Ishikawa (cell line): Measurements from ENCODE around the gene TIAM2.

ENCODE experiments used
- CEBPB ChIP-seq: IDR thresholded peaks from 2 replicates; pipeline ENCODE4 v1.6.1; 2012
- CREB1 ChIP-seq: IDR thresholded peaks from 2 replicates; pipeline ENCODE4 v1.6.1; 2012; ENCODE audit warnings: low read depth
- EGR1 ChIP-seq: IDR thresholded peaks from 2 replicates; pipeline ENCODE4 v1.6.1; 2012
- EP300 ChIP-seq: IDR thresholded peaks from 2 replicates; pipeline ENCODE4 v1.6.1; 2012; ENCODE audit warnings: borderline replicate concordance
- FOXM1 ChIP-seq: IDR thresholded peaks from 2 replicates; pipeline ENCODE4 v1.6.1; 2012; ENCODE audit warnings: low read depth, borderline replicate concordance
- NFIC ChIP-seq: IDR thresholded peaks from 2 replicates; pipeline ENCODE4 v1.6.1; 2012
- RAD21 ChIP-seq: IDR thresholded peaks from 2 replicates; pipeline ENCODE4 v1.6.1; 2012; ENCODE audit warnings: low read depth
- TAF1 ChIP-seq: IDR thresholded peaks from 2 replicates; pipeline ENCODE4 v1.6.1; 2012; ENCODE audit warnings: low read depth, mild to moderate bottlenecking
- TCF12 ChIP-seq: IDR thresholded peaks from 2 replicates; pipeline ENCODE4 v1.6.1; 2012; ENCODE audit warnings: low read depth
- YY1 ChIP-seq: IDR thresholded peaks from 2 replicates; pipeline ENCODE4 v1.6.1; 2012; ENCODE audit warnings: low read depth
- ZBTB7A ChIP-seq: IDR thresholded peaks from 2 replicates; pipeline ENCODE4 v1.6.1; 2012; ENCODE audit warnings: low read depth
- TF ChIP-seq, protein P1 (sequence below): IDR thresholded peaks from 2 replicates; pipeline ENCODE4 v1.6.1; 2012; ENCODE audit warnings: low read depth, mild to moderate bottlenecking
- TF ChIP-seq, protein P2 (sequence below): IDR thresholded peaks from 2 replicates; pipeline ENCODE4 v1.6.1; 2012

GRCh38 chr6:155263373-155264063 lies 268.4 kb downstream of the TIAM2 start, which contains the start of gene CLDN20:
- TF ChIP-seq, protein P1, sequence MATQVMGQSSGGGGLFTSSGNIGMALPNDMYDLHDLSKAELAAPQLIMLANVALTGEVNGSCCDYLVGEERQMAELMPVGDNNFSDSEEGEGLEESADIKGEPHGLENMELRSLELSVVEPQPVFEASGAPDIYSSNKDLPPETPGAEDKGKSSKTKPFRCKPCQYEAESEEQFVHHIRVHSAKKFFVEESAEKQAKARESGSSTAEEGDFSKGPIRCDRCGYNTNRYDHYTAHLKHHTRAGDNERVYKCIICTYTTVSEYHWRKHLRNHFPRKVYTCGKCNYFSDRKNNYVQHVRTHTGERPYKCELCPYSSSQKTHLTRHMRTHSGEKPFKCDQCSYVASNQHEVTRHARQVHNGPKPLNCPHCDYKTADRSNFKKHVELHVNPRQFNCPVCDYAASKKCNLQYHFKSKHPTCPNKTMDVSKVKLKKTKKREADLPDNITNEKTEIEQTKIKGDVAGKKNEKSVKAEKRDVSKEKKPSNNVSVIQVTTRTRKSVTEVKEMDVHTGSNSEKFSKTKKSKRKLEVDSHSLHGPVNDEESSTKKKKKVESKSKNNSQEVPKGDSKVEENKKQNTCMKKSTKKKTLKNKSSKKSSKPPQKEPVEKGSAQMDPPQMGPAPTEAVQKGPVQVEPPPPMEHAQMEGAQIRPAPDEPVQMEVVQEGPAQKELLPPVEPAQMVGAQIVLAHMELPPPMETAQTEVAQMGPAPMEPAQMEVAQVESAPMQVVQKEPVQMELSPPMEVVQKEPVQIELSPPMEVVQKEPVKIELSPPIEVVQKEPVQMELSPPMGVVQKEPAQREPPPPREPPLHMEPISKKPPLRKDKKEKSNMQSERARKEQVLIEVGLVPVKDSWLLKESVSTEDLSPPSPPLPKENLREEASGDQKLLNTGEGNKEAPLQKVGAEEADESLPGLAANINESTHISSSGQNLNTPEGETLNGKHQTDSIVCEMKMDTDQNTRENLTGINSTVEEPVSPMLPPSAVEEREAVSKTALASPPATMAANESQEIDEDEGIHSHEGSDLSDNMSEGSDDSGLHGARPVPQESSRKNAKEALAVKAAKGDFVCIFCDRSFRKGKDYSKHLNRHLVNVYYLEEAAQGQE: no peak
- no peak for TF ChIP-seq ZBTB7A
- no peak for TF ChIP-seq TAF1
- TF ChIP-seq FOXM1: no peak
- no peak for TF ChIP-seq EP300
- TF ChIP-seq CEBPB: no peak
- no peak for TF ChIP-seq RAD21
- TF ChIP-seq CREB1: no peak
- TF ChIP-seq EGR1: no peak
- TF ChIP-seq YY1: no peak
- no peak for TF ChIP-seq TCF12
- TF ChIP-seq, protein P2, sequence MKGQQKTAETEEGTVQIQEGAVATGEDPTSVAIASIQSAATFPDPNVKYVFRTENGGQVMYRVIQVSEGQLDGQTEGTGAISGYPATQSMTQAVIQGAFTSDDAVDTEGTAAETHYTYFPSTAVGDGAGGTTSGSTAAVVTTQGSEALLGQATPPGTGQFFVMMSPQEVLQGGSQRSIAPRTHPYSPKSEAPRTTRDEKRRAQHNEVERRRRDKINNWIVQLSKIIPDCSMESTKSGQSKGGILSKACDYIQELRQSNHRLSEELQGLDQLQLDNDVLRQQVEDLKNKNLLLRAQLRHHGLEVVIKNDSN: no peak
- TF ChIP-seq NFIC: no peak
